Stomach smooth muscle (tissue), 2 donors: ENCODE measurements around the gene ADD2.

Experiments
- H3K27ac ChIP-seq: one replicate; pipeline ENCODE4 v1.7.0; 2013; ENCODE audit warnings: mild to moderate bottlenecking, low read length, inconsistent platforms
- H3K27me3 ChIP-seq, 2 donors: one replicate each; pipeline ENCODE4 v1.7.0; 2013; ENCODE audit warnings: low read length in 2 of 2; ENCODE audit not compliant: insufficient read depth in 2 of 2, control insufficient read depth in 1 of 2
- H3K36me3 ChIP-seq, 2 donors: one replicate each; pipeline ENCODE4 v1.7.0; 2013; ENCODE audit warnings: low read length in 2 of 2; ENCODE audit not compliant: control insufficient read depth in 2 of 2, insufficient read depth in 2 of 2
- H3K4me1 ChIP-seq: one replicate; pipeline ENCODE4 v1.7.0; 2013; ENCODE audit warnings: low read length; ENCODE audit not compliant: control insufficient read depth, insufficient read depth
- H3K4me3 ChIP-seq, 2 donors: one replicate each; pipeline ENCODE4 v1.7.0; 2013; ENCODE audit warnings: low read length in 2 of 2
- H3K9ac ChIP-seq, 2 donors: one replicate each; pipeline ENCODE4 v1.7.0; 2013; ENCODE audit warnings: low read length in 2 of 2, mild to moderate bottlenecking in 1 of 2
- H3K9me3 ChIP-seq, 2 donors: one replicate each; pipeline ENCODE4 v1.7.0; 2013; ENCODE audit warnings: low read length in 2 of 2; ENCODE audit not compliant: control insufficient read depth in 2 of 2
- donor health status: healthy.
- donor health status: Pancreatic carcinoma.

ADD2 gene

DNA sequence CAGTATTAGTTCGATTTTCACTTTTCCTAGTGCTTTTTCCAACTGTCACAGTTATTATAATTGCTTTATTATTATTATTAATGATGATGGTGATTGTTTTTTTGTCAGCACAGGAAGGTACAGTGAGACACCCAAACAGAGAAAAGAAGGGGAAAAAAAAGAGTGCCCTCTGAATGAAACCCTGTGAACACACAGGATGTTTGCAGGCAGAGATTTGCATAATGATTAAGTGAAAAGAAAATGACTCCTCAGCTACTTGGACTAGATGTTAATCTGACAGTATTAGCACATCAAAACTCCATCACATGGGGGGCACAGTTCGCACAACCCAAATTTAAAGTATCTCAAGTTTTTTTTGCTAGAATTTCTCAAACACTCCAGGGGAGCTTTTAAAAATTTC lies 32.9 kb downstream of the ADD2 start:
- H3K36me3 ChIP-seq = no peaks in the 10 kb centered on the region
- H3K27me3 ChIP-seq = peaks cover 3 to 4% of the 10 kb centered on the region in 2 donors
- no peak overlapping the region for H3K27ac ChIP-seq
- no peak overlapping the region for H3K9ac ChIP-seq
- no peaks in the 10 kb centered on the region for H3K4me1 ChIP-seq
- H3K9me3 ChIP-seq = peaks cover 0 to 6% of the 10 kb centered on the region in 2 donors
- no peak overlapping the region for H3K4me3 ChIP-seq

DNA sequence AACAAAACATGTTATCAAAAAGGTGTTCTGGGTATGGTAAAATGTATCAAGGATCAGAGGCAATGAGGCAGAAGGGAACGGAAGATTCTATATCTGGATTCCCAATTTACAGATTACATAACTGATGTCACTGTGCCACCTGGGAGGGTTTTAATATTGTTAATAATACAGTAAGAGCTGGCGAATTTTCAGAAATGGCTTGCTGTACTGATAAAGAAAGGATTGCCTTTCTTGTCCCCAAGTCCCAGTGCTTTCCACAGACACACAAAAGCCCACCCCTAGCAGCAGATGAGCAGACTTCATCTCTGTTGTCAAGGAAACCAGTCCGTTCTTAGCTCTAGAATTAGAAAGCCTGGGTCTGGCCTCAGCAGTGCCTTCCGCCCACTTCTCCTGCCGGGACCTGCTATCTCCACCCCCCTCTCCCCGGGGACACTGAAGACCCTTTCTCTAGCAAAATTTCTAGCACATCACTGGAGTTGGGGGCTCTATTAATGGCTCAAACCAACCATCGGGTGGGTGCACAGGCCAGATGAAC lies 34.3 kb downstream of the ADD2 start:
- Histone ChIP-seq H3K27me3 (peaks cover 3 to 4% of the 10 kb centered on the region in 2 donors), H3K4me1 (no peaks in the 10 kb centered on the region), H3K4me3 (no peak overlapping the region), H3K9me3 (peaks cover 0 to 2% of the 10 kb centered on the region in 2 donors), H3K27ac (no peak overlapping the region), H3K9ac (no peak overlapping the region), H3K36me3 (no peaks in the 10 kb centered on the region)

DNA sequence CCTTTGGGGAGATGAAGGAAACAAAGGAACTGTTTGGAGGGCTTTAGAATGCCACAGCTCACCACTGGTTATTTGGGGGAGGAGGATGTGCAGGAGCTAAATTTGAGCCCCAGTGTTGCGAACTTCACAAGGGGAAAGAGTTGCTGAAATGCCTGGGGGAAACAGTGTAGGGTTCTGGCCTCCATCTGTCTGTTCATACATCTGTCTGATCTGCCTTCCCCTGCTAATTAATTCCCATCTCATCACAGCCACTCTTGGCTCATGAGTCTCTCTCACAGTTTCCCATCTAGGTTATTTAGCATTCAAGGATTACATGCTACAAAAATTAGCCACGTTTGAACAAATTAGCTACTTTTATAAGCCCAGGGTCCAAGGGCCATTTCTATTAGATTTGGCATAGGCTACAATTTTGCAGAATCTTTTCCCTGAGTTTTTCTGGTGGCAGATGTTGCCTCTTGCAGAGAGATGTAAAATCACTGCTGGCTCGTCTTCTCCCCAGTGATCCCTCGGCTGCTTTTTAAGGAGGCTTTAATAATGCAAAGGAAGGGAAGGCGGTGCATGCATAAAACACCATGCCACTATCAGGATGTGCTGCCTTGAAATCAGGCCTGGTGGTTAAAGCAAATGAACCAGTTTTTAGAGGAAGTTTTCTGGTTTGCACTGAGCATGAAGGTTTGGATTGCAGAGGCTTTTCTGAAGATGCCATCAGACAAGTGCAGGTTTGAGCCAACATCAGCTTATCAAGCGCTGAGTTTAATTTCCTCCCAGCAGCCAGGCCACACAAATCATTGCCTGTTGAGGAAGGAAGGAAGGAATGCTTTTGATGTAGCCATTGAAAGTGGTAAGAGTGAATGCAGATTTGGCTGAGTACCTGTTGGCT lies 35.0 kb downstream of the ADD2 start:
- H3K9me3 ChIP-seq = peaks cover 0 to 2% of the 10 kb centered on the region in 2 donors
- H3K36me3 ChIP-seq = no peaks in the 10 kb centered on the region
- no peaks in the 10 kb centered on the region for H3K4me1 ChIP-seq
- no peak overlapping the region for H3K9ac ChIP-seq
- H3K27ac ChIP-seq = no peak overlapping the region
- peaks cover 3 to 4% of the 10 kb centered on the region in 2 donors for H3K27me3 ChIP-seq
- no peak overlapping the region for H3K4me3 ChIP-seq

DNA sequence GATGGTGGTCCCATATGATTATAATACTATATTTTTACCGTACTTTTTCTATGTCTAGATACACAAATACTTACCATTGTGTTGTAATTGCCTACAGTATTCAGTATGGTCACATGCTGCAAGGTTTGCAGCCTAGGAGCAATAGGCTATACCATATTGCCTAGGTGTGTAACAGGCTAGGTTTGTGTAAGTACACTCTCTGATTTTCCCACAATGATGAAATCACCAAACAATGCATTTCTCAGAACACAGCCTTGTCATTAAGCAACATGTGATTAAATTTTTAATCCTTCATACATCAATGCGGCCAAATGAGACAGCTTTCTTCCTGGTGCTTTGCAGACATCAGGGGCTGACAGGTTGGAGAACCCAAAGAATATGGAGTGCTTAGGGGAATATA lies 37.3 kb downstream of the ADD2 start:
- peaks cover 3 to 4% of the 10 kb centered on the region in 2 donors for H3K27me3 ChIP-seq
- H3K27ac ChIP-seq = no peak overlapping the region
- H3K4me1 ChIP-seq = no peaks in the 10 kb centered on the region
- no peaks in the 10 kb centered on the region for H3K9me3 ChIP-seq
- no peak overlapping the region for H3K4me3 ChIP-seq
- no peaks in the 10 kb centered on the region for H3K36me3 ChIP-seq
- H3K9ac ChIP-seq = no peak overlapping the region

DNA sequence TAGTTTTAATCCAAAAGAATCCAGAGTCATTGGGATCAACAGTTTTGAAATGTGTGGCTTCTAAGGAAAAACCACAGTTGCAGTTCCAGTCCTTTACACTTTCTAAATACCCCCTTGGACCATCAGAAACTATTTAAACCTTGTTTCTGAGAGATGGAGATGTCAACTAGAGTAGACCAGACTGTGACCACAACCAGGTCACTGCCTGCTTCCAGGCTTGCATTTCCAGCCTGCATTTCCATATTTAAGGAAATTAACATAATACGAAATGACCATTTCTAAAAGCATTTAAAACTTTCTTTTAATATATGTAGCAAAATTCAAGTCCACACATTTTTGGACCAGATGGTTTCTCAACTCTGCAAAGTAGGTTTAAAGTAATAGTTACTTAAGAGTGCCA lies 38.4 kb downstream of the ADD2 start:
- Histone ChIP-seq H3K27ac (no peak overlapping the region), H3K27me3 (peaks cover 3 to 4% of the 10 kb centered on the region in 2 donors), H3K9ac (no peak overlapping the region), H3K4me1 (no peaks in the 10 kb centered on the region), H3K9me3 (no peaks in the 10 kb centered on the region), H3K36me3 (no peaks in the 10 kb centered on the region), H3K4me3 (no peak overlapping the region)

DNA sequence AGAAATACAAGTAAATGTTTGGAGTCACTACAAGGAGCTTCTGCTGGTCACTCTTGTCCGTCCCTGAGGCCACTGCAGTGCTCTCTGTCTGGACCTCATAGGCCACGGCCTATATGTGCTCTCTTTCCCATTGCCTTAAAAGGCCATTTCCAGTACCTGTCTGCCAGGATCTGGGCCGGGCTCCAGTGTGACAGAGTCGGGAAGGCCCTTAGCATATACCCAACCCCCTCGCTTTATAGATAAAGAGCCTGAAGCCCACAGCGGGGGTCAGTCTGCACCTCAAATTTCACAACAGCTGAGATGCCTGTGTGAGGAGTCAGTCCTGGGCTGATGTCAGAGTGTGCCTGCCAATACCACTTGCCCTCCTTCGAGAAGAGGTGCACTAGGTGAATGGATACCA lies 39.9 kb downstream of the ADD2 start:
- Histone ChIP-seq H3K4me1 (no peaks in the 10 kb centered on the region), H3K27me3 (no peaks in the 10 kb centered on the region), H3K9ac (no peak overlapping the region), H3K4me3 (no peak overlapping the region), H3K27ac (no peak overlapping the region), H3K36me3 (no peaks in the 10 kb centered on the region), H3K9me3 (no peaks in the 10 kb centered on the region)

DNA sequence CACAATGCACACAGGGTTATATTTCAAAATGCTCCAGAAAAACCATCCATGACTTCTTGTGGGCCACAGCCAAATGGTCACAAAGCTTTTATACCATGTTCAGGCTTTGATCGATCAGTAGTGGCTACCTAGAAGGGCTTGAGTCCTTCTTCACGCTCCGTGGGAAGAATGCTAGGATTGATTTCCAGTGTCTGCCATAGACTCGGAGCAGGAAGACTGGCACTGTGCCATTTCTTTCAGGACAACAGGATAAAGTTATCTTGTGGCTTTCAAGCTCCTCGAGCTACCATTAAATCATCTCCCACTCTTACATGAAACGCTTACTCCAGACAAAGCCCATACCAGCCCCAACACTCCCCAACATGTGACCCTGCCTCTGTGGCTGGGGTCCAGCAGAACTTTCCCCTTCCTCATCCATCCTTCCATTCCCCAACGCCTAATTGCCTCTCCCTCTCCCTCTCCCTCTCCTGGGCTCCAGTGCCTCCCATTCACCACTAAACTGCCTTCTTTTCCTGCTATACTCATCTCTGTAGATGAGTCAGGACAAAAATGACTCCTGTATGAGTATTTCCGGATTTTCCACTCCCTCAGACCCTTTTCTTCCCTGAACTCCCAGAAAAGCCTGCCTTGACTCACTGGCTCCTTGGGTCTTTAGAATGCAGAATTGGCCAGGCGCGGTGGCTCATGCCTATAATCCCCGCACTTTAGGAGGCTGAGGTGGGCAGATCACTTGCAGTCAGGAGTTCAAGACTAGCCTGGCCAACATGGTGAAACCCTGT lies 40.9 kb downstream of the ADD2 start:
- H3K36me3 ChIP-seq = no peaks in the 10 kb centered on the region
- no peak overlapping the region for H3K27ac ChIP-seq
- H3K9ac ChIP-seq = no peak overlapping the region
- H3K4me3 ChIP-seq = no peak overlapping the region
- H3K27me3 ChIP-seq = no peaks in the 10 kb centered on the region
- no peaks in the 10 kb centered on the region for H3K9me3 ChIP-seq
- H3K4me1 ChIP-seq = no peaks in the 10 kb centered on the region

DNA sequence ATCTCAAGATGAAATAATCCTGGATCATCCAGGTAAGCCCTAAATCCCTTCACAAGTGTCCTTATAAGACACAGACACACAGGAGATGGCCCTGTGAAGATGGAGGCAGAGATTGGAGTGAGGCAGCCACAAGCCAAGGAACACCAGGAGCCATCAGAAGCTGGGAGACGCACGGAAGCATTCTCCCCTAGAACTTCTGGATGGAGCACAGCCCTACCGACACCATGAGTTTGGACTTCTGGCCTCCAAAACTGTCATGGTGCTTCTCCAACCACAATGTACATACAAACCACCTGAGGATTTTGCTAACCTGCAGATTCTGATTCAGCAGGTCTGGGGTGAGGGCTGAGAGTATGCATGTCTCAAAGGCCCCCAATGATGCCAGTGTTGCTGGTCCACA lies 42.5 kb downstream of the ADD2 start:
- no peak overlapping the region for H3K9ac ChIP-seq
- no peak overlapping the region for H3K4me3 ChIP-seq
- no peaks in the 10 kb centered on the region for H3K9me3 ChIP-seq
- H3K27ac ChIP-seq = no peak overlapping the region
- H3K36me3 ChIP-seq = no peaks in the 10 kb centered on the region
- no peaks in the 10 kb centered on the region for H3K4me1 ChIP-seq
- H3K27me3 ChIP-seq = no peaks in the 10 kb centered on the region

DNA sequence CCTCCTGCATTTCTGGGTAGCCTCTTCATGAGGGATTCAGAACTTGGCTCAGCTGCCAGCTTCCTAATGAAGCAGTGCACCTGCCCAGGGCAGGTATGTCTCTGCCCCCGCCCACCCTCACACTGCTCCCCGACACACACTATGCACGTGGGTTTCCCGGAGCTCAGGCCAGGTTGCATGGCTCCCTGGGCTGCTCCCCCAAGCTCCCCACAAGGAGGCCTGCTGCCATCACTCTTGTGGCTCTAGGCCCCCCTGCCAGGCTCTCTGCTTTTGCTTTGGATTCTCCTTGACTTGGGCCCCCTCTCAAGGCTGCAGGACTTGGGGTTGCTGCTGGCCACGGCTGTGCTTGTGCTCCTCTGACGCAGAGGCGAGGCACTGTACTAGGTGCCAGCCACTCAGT lies 43.6 kb downstream of the ADD2 start:
- Histone ChIP-seq H3K9ac (no peak overlapping the region), H3K4me1 (no peaks in the 10 kb centered on the region), H3K9me3 (no peaks in the 10 kb centered on the region), H3K27me3 (no peaks in the 10 kb centered on the region), H3K4me3 (no peak overlapping the region), H3K27ac (no peak overlapping the region), H3K36me3 (no peaks in the 10 kb centered on the region)

DNA sequence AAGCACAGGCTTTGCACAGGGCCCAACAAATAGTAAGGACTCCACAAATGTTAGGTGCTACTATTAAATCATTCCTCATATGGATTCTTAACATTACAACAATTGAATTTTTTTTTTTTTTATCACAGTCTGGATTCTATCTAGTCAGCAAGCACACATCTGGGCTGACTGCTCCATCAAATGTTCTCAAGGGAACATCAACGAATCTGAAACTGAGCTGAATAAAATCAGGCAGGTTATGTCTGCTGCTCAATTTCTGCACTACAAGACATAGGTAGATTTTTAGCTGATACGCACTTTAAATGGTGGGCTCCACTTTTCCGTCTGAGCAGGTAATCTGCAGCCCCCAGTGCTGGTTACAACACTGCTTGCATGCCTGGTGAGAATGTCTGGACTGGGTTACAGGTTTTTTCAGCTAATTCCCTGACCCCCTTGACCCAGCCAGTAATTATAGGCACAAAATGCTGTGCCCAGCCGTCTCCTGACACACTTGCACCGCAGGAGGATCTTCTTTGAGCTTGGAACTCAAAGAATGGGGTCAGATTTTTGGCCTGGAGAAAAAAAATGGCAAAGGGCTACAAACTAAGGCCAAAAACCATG lies 44.6 kb downstream of the ADD2 start:
- no peak overlapping the region for H3K4me3 ChIP-seq
- no peak overlapping the region for H3K9ac ChIP-seq
- H3K9me3 ChIP-seq = no peaks in the 10 kb centered on the region
- no peaks in the 10 kb centered on the region for H3K4me1 ChIP-seq
- no peaks in the 10 kb centered on the region for H3K36me3 ChIP-seq
- no peaks in the 10 kb centered on the region for H3K27me3 ChIP-seq
- no peak overlapping the region for H3K27ac ChIP-seq
